GM23248 (cell line): Measurements from ENCODE around the gene SHISA9.

Source experiments
- EZH2 ChIP-seq: fragments of 200-600 bp; sonication (generic); IDR thresholded peaks from 2 replicates; pipeline ENCODE4 v1.6.1; 2018; ENCODE audit warnings: antibody characterized with exemption, mild to moderate bottlenecking; ENCODE audit not compliant: insufficient read depth, poor library complexity, severe bottlenecking
- EZH2phosphoT487 ChIP-seq: fragments of 200-600 bp; sonication (generic); IDR thresholded peaks from 2 replicates; pipeline ENCODE4 v1.6.1; 2018; ENCODE audit warnings: antibody characterized with exemption, moderate library complexity, mild to moderate bottlenecking, low read depth; ENCODE audit not compliant: insufficient read depth

DNA sequence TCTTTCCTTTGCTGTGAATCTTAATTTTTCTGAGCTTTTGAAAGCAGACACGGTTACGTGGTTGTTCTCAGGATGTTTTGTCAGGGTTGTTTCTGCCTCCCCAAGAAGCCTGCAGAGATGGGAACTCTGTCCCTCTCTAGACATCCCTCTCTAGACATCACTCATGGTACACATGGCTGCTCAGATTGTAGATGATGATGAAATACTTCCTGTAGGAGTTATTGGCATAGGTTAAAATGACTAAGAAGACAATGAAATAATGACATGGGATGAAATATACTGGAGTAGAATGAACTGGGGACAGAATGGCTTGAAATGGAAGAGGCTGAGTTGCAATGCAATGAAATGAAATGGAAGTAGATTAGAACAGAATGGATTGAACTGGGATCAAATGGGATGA is 253.4 kb downstream of the SHISA9 start:
- no peak for TF ChIP-seq EZH2phosphoT487
- TF ChIP-seq EZH2: no peak
